ENCODE data around the gene RNASEL.

RNASEL gene

GRCh38 chr1:182570611-182570970, 18.5 kb downstream of the RNASEL start:
- H3K9me2 ChIP-seq (replicated peaks; ENCODE audit: control insufficient read depth, low read length), result no peaks in the 10 kb centered on the region
- H4K20me1 ChIP-seq (ENCODE audit: control insufficient read depth, insufficient read depth, low read depth, low read length), result no peaks in the 10 kb centered on the region
- H3F3A ChIP-seq (ENCODE audit: control insufficient read depth, insufficient read depth), result peaks cover 10% of the 10 kb centered on the region; the same call in 1 of the 2 replicates
- H3K9me3 ChIP-seq (ENCODE audit: control insufficient read depth, insufficient read depth, low read length), result no peaks in the 10 kb centered on the region
- no peak for TF ChIP-seq EZH2phosphoT487 (IDR thresholded peaks at IDR 0.05; ENCODE audit: borderline replicate concordance, low read length)
- TF ChIP-seq CTCF (IDR thresholded peaks at IDR 0.05; ENCODE audit: low read depth, low read length, poor library complexity, severe bottlenecking), result no peak
- H3K79me2 ChIP-seq (ENCODE audit: control insufficient read depth, low read length), result no peaks in the 10 kb centered on the region
- peak overlapping the region; percentile 42 for H3K4me3 ChIP-seq (ENCODE audit: low read length)
- H3K4me1 ChIP-seq (ENCODE audit: control insufficient read depth, low read length), result peaks cover 35% of the 10 kb centered on the region
- peaks cover 10% of the 10 kb centered on the region; the same call in 1 of the 2 replicates for H3K36me3 ChIP-seq (ENCODE audit: control insufficient read depth, low read length)
- H3K27me3 ChIP-seq (ENCODE audit: control insufficient read depth, low read length), result no peaks in the 10 kb centered on the region
- peak overlapping the region; percentile 74 for H3K27ac ChIP-seq (ENCODE audit: low read depth, low read length)
- H3K4me2 ChIP-seq (ENCODE audit: low read length), result peak overlapping the region; percentile 50

GRCh38 chr1:182569939-182570610, 19.0 kb downstream of the RNASEL start:
- no peaks in the 10 kb centered on the region for H3K9me3 ChIP-seq (ENCODE audit: control insufficient read depth, insufficient read depth, low read length)
- TF ChIP-seq CTCF (IDR thresholded peaks at IDR 0.05; ENCODE audit: low read depth, low read length, poor library complexity, severe bottlenecking) (no peak), EZH2phosphoT487 (IDR thresholded peaks at IDR 0.05; ENCODE audit: borderline replicate concordance, low read length) (no peak)
- H3K9me2 ChIP-seq (replicated peaks; ENCODE audit: control insufficient read depth, low read length), result no peaks in the 10 kb centered on the region
- H3F3A ChIP-seq (ENCODE audit: control insufficient read depth, insufficient read depth), result peaks cover 10% of the 10 kb centered on the region; the same call in 1 of the 2 replicates
- H3K4me2 ChIP-seq (ENCODE audit: low read length), result peak overlapping the region; percentile 50
- no peaks in the 10 kb centered on the region for H4K20me1 ChIP-seq (ENCODE audit: control insufficient read depth, insufficient read depth, low read depth, low read length)
- H3K36me3 ChIP-seq (ENCODE audit: control insufficient read depth, low read length), result peaks cover 10% of the 10 kb centered on the region; the same call in 1 of the 2 replicates
- H3K4me3 ChIP-seq (ENCODE audit: low read length), result peak overlapping the region; percentile 42
- H3K27me3 ChIP-seq (ENCODE audit: control insufficient read depth, low read length), result no peaks in the 10 kb centered on the region
- peak overlapping the region; percentile 74 for H3K27ac ChIP-seq (ENCODE audit: low read depth, low read length)
- H3K79me2 ChIP-seq (ENCODE audit: control insufficient read depth, low read length), result no peaks in the 10 kb centered on the region
- peaks cover 36% of the 10 kb centered on the region for H3K4me1 ChIP-seq (ENCODE audit: control insufficient read depth, low read length)

GRCh38 chr1:182568647-182569284, 20.3 kb downstream of the RNASEL start:
- Histone ChIP-seq H3K27me3 (ENCODE audit: control insufficient read depth, low read length) (no peaks in the 10 kb centered on the region), H3K79me2 (ENCODE audit: control insufficient read depth, low read length) (no peaks in the 10 kb centered on the region), H4K20me1 (ENCODE audit: control insufficient read depth, insufficient read depth, low read depth, low read length) (no peaks in the 10 kb centered on the region), H3K4me3 (ENCODE audit: low read length) (peak overlapping the region; percentile 45), H3K36me3 (ENCODE audit: control insufficient read depth, low read length) (peaks cover 10% of the 10 kb centered on the region; the same call in 1 of the 2 replicates), H3K4me1 (ENCODE audit: control insufficient read depth, low read length) (peaks cover 36% of the 10 kb centered on the region), H3K9me3 (ENCODE audit: control insufficient read depth, insufficient read depth, low read length) (no peaks in the 10 kb centered on the region), H3K9me2 (replicated peaks; ENCODE audit: control insufficient read depth, low read length) (no peaks in the 10 kb centered on the region), H3K4me2 (ENCODE audit: low read length) (peak overlapping the region; percentile 50), H3K27ac (ENCODE audit: low read depth, low read length) (peak overlapping the region; percentile 74), H3F3A (ENCODE audit: control insufficient read depth, insufficient read depth) (peaks cover 10% of the 10 kb centered on the region; the same call in 1 of the 2 replicates)
- TF ChIP-seq EZH2phosphoT487 (IDR thresholded peaks at IDR 0.05; ENCODE audit: borderline replicate concordance, low read length) (no peak), CTCF (IDR thresholded peaks at IDR 0.05; ENCODE audit: low read depth, low read length, poor library complexity, severe bottlenecking) (no peak)

Data from DOHH2 (cell line).